Measurements from ENCODE around the gene NIBAN1.
"Not testable (repeated sequence)": the region's sequence is repeated elsewhere in the genome, so short reads cannot be mapped to it uniquely, and the experiment has no call there.

The NIBAN1 gene

GRCh38 chr1:185010361-185010760 is 36.1 kb upstream of the NIBAN1 start:
- POLR2A ChIA-PET (ENCODE audit: low non-redundant PET), result no interaction called here
- CTCF ChIA-PET, result no interaction called here

GRCh38 chr1:185008838-185009237 is 34.5 kb upstream of the NIBAN1 start:
- ChIA-PET CTCF (no interaction called here), POLR2A (ENCODE audit: low non-redundant PET) (no interaction called here)
- TF ChIP-seq CTCF (conservative IDR thresholded peaks at IDR 0.05; ENCODE audit: low read depth), result no peak
- no peak for DNase-seq (ENCODE audit: low spot score)
- no peak overlapping the region for H3K27ac ChIP-seq

More at GRCh38 chr1:185010361-185010760, 36.1 kb upstream of the NIBAN1 start:
- TF ChIP-seq CTCF (conservative IDR thresholded peaks at IDR 0.05; ENCODE audit: low read depth), result no peak
- H3K27ac ChIP-seq, result no peak overlapping the region
- no peak for DNase-seq (ENCODE audit: low spot score)

GRCh38 chr1:185001312-185001880 is 27.1 kb upstream of the NIBAN1 start:
- DNase-seq (ENCODE audit: low spot score); H3K27ac ChIP-seq; POLR2A ChIA-PET (ENCODE audit: low non-redundant PET); CTCF ChIA-PET: not testable (repeated sequence)

- POLR2A ChIA-PET (ENCODE audit: low non-redundant PET); DNase-seq (ENCODE audit: low spot score); H3K27ac ChIP-seq: not testable (repeated sequence)
- CTCF ChIA-PET, result interaction anchor here (0.6 kb wide), 1 partner anchor 1070 kb away, joined by 3 read pairs; no protein-coding TSS in a partner anchor
Measured at GRCh38 chr1:184999974-185000373, 25.7 kb upstream of the NIBAN1 start.

GRCh38 chr1:184994301-184994700 is 20.0 kb upstream of the NIBAN1 start:
- no peak for TF ChIP-seq CTCF (conservative IDR thresholded peaks at IDR 0.05; ENCODE audit: low read depth)
- POLR2A ChIA-PET (ENCODE audit: low non-redundant PET), result no interaction called here
- no peak for DNase-seq (ENCODE audit: low spot score)
- CTCF ChIA-PET, result no interaction called here
- no peak overlapping the region for H3K27ac ChIP-seq

- no peak for DNase-seq (ENCODE audit: low spot score)
- TF ChIP-seq CTCF (conservative IDR thresholded peaks at IDR 0.05; ENCODE audit: low read depth), result no peak
- no peak overlapping the region for H3K27ac ChIP-seq
- ChIA-PET CTCF (no interaction called here), POLR2A (ENCODE audit: low non-redundant PET) (no interaction called here)
Measured at GRCh38 chr1:184992271-184992670, 18.0 kb upstream of the NIBAN1 start.

- no peak for TF ChIP-seq CTCF (conservative IDR thresholded peaks at IDR 0.05; ENCODE audit: low read depth)
- CTCF ChIA-PET, result no interaction called here
- DNase-seq (ENCODE audit: low spot score), result no peak
- no peak overlapping the region for H3K27ac ChIP-seq
- POLR2A ChIA-PET (ENCODE audit: low non-redundant PET), result no interaction called here
Measured at GRCh38 chr1:184990204-184990603, 15.9 kb upstream of the NIBAN1 start.

- no peak for DNase-seq (ENCODE audit: low spot score)
- no peak overlapping the region for H3K27ac ChIP-seq
- ChIA-PET POLR2A (ENCODE audit: low non-redundant PET) (no interaction called here), CTCF (interaction anchor here (0.5 to 1.2 kb wide), 2 partner anchors 183 to 260 kb away, joined by 3 read pairs; no protein-coding TSS in a partner anchor)
- TF ChIP-seq CTCF (conservative IDR thresholded peaks at IDR 0.05; ENCODE audit: low read depth), result no peak
Measured at GRCh38 chr1:184988506-184988905, 14.2 kb upstream of the NIBAN1 start.

Measured in RWPE1 (cell line).